GM18909 (cell line): ENCODE measurements around the gene VGLL4.

Experiments used
- ATAC-seq: cut with Tn5 transposase; IDR thresholded peaks from one replicate; pipeline ENCODE4 v1.9.1; 2021; ENCODE audit warnings: mild to moderate bottlenecking; ENCODE audit not compliant: unreplicated experiment, poor library complexity

VGLL4 gene

GRCh38 chr3:11653298-11654055 is 9.8 kb upstream of the VGLL4 start:
- no peak for ATAC-seq

DNA sequence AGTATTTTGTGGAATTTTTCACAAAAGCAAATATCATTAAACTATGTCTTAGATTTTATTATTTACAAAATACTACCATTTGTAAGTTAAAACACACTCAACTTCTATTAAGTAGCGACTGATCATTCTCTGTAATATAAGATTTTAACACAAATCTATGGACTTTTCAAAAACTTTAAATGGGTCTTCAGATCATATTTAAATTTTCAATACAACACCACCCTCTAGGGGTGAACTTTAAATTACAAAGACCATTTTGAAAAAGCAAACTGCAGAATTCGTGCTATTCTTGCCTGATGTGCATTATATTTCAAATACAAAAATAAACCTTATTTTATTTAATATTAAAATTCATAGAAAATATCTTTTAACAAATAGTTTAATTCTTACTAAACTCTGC is 8.2 kb upstream of the VGLL4 start:
- no peak for ATAC-seq

DNA sequence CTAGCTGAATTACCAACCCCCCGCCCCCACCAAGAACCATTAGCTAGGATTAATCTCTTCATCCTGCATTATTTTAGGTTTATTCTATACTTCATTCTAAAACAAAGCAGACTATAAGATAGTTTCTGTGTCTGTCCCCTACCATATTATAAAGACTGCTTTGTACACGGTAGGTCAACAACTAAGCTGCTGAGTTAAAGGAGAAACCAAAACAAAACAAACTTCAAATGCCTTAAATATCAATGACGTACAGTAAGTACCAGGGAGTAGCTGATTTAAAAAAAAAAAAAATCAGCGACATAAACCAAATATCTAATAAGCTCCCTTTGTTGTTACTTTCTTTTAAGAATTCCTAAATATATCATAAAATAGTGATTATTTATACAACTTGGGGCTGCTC is 7.8 kb upstream of the VGLL4 start:
- no peak for ATAC-seq

DNA sequence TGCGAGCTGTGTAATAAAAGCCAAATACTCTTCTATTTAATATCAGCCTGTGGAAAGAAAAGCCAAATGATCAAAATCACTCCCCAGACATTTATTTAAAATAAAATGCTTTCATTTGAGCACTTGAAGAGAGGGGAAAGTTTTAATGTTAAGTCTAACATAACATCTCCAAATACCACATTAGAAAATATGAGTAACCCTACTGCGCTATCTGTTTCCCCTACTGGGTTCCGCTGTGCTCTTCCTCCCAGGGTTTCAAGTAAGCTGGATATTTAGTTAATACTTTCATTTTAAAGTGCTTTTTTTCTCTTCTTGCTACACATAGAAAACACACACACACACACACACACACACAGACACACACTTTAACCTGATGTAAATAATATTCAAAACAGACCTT is 6.7 kb upstream of the VGLL4 start:
- ATAC-seq, result no peak

DNA sequence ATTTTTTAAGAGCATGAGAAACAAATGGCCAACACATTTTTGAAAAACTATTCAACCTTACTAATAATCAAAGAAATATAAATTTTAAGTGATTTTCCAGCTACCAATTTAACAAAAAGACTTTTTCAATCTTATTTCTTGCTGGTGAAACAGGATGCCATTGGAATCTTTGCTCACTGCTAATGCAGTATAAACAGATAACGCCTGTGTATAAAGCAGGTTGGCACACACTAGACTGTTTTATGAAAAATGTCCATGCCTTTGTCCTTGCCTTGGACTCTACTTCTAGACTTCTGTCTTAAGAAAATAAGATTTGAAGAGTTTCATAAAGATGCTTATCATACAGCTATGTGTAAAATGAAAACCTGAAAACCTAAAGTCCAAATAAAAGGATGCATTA is 5.0 kb upstream of the VGLL4 start:
- no peak for ATAC-seq

GRCh38 chr3:11643201-11643603 is 513 bp downstream of the VGLL4 start:
- ATAC-seq, result no peak

GRCh38 chr3:11642431-11643191 is 1.1 kb downstream of the VGLL4 start:
- ATAC-seq, result peak; percentile 70

DNA sequence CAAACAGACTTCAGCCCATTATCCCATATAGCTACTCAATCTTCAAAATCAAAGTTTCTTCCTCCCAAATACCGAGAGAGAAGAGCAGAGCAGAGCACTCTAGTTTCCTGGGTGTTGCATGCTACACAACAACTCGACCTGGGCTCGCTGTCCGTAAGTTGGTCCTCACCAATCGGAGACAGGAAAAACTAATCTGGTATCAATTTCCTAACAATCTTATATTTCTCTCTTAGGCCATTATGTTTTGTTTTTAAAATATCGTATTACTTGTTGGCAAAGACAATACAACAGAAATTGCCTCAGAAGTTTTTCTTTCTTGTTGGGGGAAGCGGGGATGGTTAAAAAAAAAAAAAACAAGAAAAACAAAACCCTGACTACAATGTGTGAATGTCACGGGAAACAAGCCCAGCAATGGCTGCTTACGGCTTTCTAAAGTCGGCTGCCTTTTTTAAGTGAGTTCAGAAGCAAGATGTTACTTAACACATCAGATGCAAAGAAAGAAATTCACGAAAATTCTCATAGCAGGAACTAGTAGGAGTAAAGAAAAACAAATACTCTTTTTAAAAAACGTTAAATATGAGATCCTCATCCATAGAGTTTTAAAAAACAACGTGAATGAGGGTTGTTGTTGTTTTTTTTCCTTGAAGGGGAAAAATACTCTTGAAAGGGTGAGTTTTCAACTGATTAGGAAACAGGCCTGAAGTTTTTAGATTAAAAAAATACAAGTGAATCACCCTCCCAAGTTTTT is 1.9 kb downstream of the VGLL4 start:
- no peak for ATAC-seq

- ATAC-seq, result no peak
These were observed 2.4 kb downstream of the VGLL4 start for GRCh38 chr3:11641316-11641682.

- no peak for ATAC-seq
These were observed 3.6 kb downstream of the VGLL4 start for GRCh38 chr3:11640009-11640673.

DNA sequence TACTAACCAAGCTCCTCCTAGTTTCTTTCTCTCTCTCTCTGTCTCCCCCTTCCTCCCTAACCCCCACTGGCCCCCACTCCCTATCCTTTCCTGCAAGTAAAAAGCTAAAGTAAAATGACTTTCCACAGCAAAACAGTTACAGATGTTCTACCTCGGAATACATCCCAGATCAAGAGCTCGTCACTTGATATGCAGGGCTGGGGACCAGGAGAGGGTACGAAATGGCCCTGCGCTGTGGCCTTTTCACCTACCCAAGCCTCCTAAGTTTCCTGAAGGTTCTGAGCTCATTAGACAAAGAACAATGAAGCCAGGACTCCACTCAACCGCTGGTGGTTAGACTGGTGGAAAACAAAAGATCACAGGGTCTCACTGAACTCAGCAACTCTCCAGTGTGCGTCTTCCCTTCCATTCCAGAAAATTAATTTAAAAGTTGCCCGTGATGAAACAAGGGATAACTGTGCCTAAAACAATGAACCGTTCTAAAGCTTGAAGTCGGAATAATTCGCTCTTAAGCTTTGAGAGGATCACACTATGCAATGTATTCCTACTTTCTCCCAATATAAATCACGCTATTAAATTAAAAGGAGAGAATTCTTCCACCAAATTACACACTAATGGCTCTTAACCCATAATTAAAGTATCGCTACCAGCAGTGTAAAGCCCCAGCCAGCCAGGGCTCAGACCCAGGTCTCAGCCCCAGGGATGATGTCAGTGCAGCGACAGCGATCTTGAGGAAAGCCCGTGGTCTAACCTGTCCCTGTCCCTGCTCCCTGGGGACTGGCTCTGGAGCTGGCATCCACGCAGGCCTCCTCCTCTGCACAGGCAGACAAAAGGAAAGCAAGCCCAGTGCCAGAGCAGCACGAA is 5.0 kb downstream of the VGLL4 start:
- no peak for ATAC-seq

DNA sequence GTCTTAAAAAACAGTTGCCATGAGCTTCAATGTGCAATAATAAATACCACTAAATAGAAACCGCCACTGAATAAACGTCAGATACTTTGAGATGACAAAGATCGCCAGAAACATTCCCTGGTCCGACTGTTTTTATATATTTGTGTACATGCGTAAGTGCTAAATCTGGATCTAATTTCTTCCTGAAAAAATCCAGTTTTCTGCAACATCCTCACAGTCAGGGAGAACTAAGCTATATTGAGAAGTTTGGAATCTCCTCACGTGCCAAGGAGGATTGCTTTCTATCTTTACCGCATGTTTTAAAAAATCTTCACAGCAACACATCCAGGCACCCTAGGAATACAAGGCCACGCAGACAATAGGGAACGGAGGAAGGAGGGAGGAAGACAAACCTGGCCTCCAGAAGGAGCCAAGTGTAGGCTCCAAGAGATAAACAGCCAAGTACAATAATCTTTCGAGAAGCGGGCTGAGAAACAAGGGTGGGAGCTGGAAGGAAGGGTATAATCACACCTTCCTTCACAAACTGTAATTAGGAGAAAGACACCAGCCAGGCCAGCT is 5.7 kb downstream of the VGLL4 start:
- no peak for ATAC-seq

DNA sequence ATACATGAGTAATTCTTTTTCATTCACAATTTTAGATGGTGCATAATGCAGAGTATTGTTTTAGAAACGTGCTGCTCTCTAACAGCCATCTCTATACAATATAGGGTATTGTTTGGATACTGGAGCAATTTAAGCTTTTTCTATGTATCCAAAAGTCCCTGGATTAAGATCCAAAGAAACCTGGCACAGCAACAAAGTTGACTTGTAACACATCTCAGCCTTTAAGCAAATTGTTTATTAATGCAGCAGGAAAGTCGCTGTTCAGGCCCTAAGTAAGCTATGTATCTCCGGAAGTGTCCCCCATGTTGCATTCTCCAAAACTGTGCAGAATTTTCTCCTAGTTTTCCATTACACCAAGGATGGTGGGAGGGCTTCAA is 7.3 kb downstream of the VGLL4 start:
- ATAC-seq, result no peak

DNA sequence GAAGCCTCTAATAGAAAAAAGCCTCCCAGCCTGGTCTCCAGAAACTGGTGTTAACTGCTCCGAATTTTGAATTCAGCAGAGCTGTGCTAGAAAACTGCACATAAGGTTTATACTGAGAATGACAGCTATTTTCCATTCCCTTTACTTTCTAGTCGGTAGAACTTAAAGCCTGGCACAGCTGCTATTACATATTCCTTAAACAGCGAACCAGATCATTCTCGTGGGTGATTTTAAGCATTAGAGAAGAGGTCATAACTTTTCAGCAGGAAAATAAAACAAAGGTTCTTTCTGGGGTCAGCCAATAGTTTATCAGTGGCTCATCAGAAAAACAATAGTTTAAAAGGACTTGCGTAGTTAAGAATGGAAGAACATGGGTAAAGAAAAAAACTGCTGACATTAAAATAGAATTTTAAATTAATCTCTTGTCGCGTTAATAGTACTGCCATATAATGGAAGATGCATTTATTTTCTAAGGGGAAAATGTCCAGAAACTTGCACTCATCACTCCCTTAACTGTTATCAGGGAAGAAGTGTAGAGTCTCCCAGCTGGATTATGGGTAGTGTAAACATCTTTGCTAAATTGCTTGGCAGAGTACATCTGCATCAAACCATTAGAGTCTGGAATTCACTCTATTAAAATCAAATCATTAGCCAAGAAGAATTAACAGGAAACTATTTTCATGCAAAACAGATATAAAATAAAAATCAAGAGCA is 7.9 kb downstream of the VGLL4 start:
- no peak for ATAC-seq

- no peak for ATAC-seq
These were observed 8.6 kb downstream of the VGLL4 start for GRCh38 chr3:11634974-11635612.

GRCh38 chr3:11634081-11634635 is 9.6 kb downstream of the VGLL4 start:
- ATAC-seq, result no peak

- no peak for ATAC-seq
These were observed 10.7 kb downstream of the VGLL4 start for GRCh38 chr3:11632966-11633365.

- no peak for ATAC-seq
These were observed 11.2 kb downstream of the VGLL4 start for GRCh38 chr3:11632564-11632963.
